ENCODE measurements around the gene NECAP2. TPM values are rescaled to one million over a fixed set of nuclear protein-coding genes. Genes with fewer than 3 reads are reported as not detected.
A peak's percentile ranks its signal among the peaks of the same experiment; 100 is the strongest.

NECAP2 gene
- polyA plus RNA-seq, 3 donors, result 78.9 to 223 (median 183) TPM

DNA sequence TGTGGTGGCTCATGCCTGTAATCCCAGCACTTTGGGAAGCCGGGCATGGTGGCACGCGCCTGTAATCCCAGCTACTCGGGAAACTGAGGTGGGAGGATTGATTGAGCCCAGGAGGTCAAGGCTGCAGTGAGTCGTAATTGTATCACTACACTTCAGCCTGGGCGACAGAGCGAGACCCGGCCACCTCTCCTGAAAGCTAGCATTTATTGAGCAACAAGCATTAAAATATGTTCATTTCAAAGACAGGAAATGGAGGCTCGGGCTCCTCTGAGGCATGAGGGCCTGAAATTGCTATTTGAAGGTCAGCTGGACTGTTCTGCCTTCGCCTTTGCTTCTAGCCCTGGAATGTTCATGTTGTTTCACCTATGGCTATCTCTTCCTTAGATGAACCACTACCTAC, 37.8 kb upstream of the NECAP2 start:
- intact Hi-C loops (cut with micrococcal nuclease), result no loop called here
- Mint-ChIP-seq H3K4me3 (no peak overlapping the region), H3K9me3 (no peaks in the 10 kb centered on the region), H3K36me3 (peaks cover 12 to 23% of the 10 kb centered on the region in 2 donors), H3K4me1 (no peaks in the 10 kb centered on the region), H3K27me3 (ENCODE audit: low read depth in 3 of 3) (peaks cover 0 to 6% (median 3%) of the 10 kb centered on the region in 3 donors), H3K27ac (no peak overlapping the region)
- H3K27me3 ChIP-seq (ENCODE audit: control insufficient read depth in 2 of 2, insufficient read depth in 2 of 2, low read length in 2 of 2), result no peaks in the 10 kb centered on the region
- H3K4me3 ChIP-seq (replicated peaks in 1 of 3; ENCODE audit: low read depth in 2 of 3, low read length in 3 of 3), result no peak overlapping the region
- H3K9ac ChIP-seq (ENCODE audit: insufficient read depth, low read length, poor library complexity, severe bottlenecking), result no peak overlapping the region
- no peak overlapping the region for H3K27ac ChIP-seq (ENCODE audit: low read depth in 1 of 2, low read length in 2 of 2)
- no peaks in the 10 kb centered on the region for H3K4me1 ChIP-seq (ENCODE audit: control insufficient read depth in 1 of 2, insufficient read depth in 2 of 2, low read length in 2 of 2)
- no peak for TF ChIP-seq CTCF (IDR thresholded peaks at IDR 0.05)
- no peaks in the 10 kb centered on the region for H3K79me2 ChIP-seq (ENCODE audit: insufficient read depth, low read length)
- no peak overlapping the region for H2AFZ ChIP-seq (ENCODE audit: insufficient read depth, low read depth, low read length, poor library complexity, severe bottlenecking)
- 70% methylated on average over 9 of the region's 10 CpGs for WGBS (ENCODE audit: insufficient coverage)
- H4K20me1 ChIP-seq (ENCODE audit: insufficient read depth, low read length), result peaks cover 18% of the 10 kb centered on the region
- peaks cover 7 to 25% of the 10 kb centered on the region in 2 donors for H3K36me3 ChIP-seq (replicated peaks in 1 of 2; ENCODE audit: control insufficient read depth in 1 of 2, insufficient read depth in 2 of 2, low read length in 2 of 2)
- H3K4me2 ChIP-seq (replicated peaks; ENCODE audit: extremely low read depth, low read length, poor library complexity, severe bottlenecking), result no peak overlapping the region
- H3K9me3 ChIP-seq (replicated peaks in 1 of 2; ENCODE audit: control insufficient read depth in 1 of 2, insufficient read depth in 1 of 2, low read length in 2 of 2), result no peaks in the 10 kb centered on the region
- no peak for DNase-seq

DNA sequence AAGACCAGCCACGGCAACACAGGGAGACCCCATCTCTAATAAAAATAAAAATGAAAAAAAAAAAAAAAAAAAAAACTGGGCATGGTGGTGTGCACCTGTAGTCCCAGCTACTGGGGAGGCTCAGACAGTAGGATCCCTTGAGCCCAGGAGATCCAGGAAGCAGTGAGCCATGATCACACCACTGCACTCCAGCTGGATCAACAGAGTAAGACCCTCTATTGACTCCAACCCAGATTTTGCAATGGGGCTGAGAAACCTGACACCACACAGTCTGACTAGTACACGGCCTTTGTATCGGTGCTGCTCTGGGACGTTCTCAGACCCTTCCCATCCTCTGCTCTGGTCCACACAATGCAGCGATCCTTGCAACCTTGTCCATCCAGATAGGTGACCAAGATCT, 35.1 kb upstream of the NECAP2 start:
- peaks cover 0 to 1% (median 0%) of the 10 kb centered on the region in 7 donors for H3K9me3 Mint-ChIP-seq
- peaks cover 3% of the 10 kb centered on the region for H4K20me1 ChIP-seq (ENCODE audit: insufficient read depth, low read length)
- no peaks in the 10 kb centered on the region for H3K27me3 ChIP-seq (ENCODE audit: control insufficient read depth in 2 of 2, insufficient read depth in 2 of 2, low read length in 2 of 2)
- H3K27ac ChIP-seq (ENCODE audit: low read depth in 1 of 2, low read length in 2 of 2), result no peak overlapping the region
- H3K4me3 Mint-ChIP-seq, result no peak overlapping the region
- peak overlapping the region in 1 of 7 donors; percentile 4 for H3K27ac Mint-ChIP-seq
- no peak overlapping the region for H3K9ac ChIP-seq (ENCODE audit: insufficient read depth, low read length, poor library complexity, severe bottlenecking)
- H3K4me2 ChIP-seq (replicated peaks; ENCODE audit: extremely low read depth, low read length, poor library complexity, severe bottlenecking), result no peak overlapping the region
- no peaks in the 10 kb centered on the region for H3K79me2 ChIP-seq (ENCODE audit: insufficient read depth, low read length)
- H3K4me1 ChIP-seq (ENCODE audit: control insufficient read depth in 1 of 2, insufficient read depth in 2 of 2, low read length in 2 of 2), result no peaks in the 10 kb centered on the region
- no peaks in the 10 kb centered on the region for H3K36me3 Mint-ChIP-seq
- H3K9me3 ChIP-seq (replicated peaks in 1 of 2; ENCODE audit: control insufficient read depth in 1 of 2, insufficient read depth in 1 of 2, low read length in 2 of 2), result no peaks in the 10 kb centered on the region
- no peaks in the 10 kb centered on the region for H3K4me1 Mint-ChIP-seq
- no peak for TF ChIP-seq CTCF (IDR thresholded peaks at IDR 0.05)
- no peaks in the 10 kb centered on the region for H3K36me3 ChIP-seq (replicated peaks in 1 of 2; ENCODE audit: control insufficient read depth in 1 of 2, insufficient read depth in 2 of 2, low read length in 2 of 2)
- intact Hi-C loops (cut with micrococcal nuclease), result no loop called here
- H3K4me3 ChIP-seq (replicated peaks in 1 of 3; ENCODE audit: low read depth in 2 of 3, low read length in 3 of 3), result no peak overlapping the region
- no peak overlapping the region for H2AFZ ChIP-seq (ENCODE audit: insufficient read depth, low read depth, low read length, poor library complexity, severe bottlenecking)
- WGBS (ENCODE audit: insufficient coverage), result 95% methylated on average over 3 of the region's 5 CpGs
- H3K27me3 Mint-ChIP-seq (ENCODE audit: low read depth in 3 of 3), result peaks cover 3 to 8% (median 3%) of the 10 kb centered on the region in 3 donors
- no peak for DNase-seq

Data from CD14-positive monocyte (primary cell).